Measurements from ENCODE around the gene SLC38A1. TPM values are rescaled to one million over a fixed set of nuclear protein-coding genes. Genes with fewer than 3 reads are reported as not detected.

Gene SLC38A1
- polyA plus RNA-seq, 4 donors, result 3.6 to 50.8 (median 21.6) TPM

DNA sequence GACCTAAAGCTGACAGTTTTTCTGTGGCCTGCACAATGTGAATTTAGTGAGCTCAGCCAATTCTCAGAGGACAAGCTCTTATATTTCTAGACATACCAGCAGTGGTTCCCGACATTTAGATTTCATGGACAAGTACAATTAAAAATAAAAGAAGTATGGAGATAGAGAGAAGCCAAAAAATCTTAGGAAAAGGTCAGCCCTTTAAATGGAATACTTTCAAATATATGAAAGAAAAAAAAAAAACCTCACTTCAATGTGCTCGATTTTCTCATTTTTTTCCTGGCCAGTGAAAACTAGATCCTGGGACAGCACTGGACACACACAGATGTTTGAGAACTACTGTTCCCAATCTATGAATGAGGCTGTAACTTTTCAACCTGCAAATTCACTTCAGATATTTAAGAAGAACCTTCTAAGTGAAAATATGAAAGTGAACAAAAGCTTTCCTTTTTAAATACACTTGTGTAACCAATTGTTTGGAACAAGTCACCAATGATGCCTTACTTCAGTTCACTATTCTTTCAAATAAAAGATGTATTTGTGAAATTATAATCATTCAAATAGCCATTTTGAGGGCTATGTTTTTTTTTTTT lies 109.4 kb downstream of the SLC38A1 start:
- no peaks in the 10 kb centered on the region for H3K36me3 ChIP-seq (ENCODE audit: control insufficient read depth in 3 of 3, insufficient read depth in 2 of 3, low read depth in 1 of 3, low read length in 3 of 3)
- DNase-seq (no peak), FAIRE-seq (no peak)
- no peaks in the 10 kb centered on the region for H3K9me3 ChIP-seq (ENCODE audit: control insufficient read depth in 2 of 2, insufficient read depth in 1 of 2, low read depth in 1 of 2, low read length in 1 of 2)
- H3K4me3 ChIP-seq (ENCODE audit: low read depth in 1 of 3, low read length in 3 of 3), result no peak overlapping the region
- H3K4me1 ChIP-seq (ENCODE audit: control insufficient read depth in 3 of 3, insufficient read depth in 2 of 3, low read depth in 1 of 3, low read length in 2 of 3), result peaks cover 0 to 20% (median 0%) of the 10 kb centered on the region in 3 donors
- no peak overlapping the region for H3K27ac ChIP-seq (ENCODE audit: low read depth in 1 of 3, low read length in 2 of 3)
- 82 to 90% (median 87%) methylated on average over 2 of the region's 2 CpGs for WGBS, 3 donors
- no peaks in the 10 kb centered on the region for H3K27me3 ChIP-seq (ENCODE audit: control insufficient read depth in 3 of 3, insufficient read depth in 3 of 3, low read length in 3 of 3)

DNA sequence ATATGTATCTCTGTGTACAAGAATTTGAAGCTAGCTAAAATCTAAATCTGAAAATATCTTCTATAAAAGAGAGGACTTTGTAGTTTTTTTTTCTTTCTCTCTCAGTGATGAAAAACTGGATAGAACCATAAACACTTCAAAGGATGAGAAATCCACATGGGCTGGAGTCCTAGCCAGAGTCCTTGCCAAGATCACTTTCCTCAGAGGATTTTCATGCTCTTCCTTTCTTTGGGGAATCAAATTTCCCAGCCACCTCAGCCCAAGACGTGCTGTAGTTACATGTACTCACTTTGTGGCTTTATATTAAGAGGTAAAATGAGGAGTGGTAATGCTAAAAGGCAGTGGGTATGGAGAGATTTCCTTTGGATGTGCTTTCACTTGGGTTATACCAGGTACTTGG lies 110.3 kb downstream of the SLC38A1 start:
- FAIRE-seq (no peak), DNase-seq (no peak)
- peaks cover 0 to 20% (median 0%) of the 10 kb centered on the region in 3 donors for H3K4me1 ChIP-seq (ENCODE audit: control insufficient read depth in 3 of 3, insufficient read depth in 2 of 3, low read depth in 1 of 3, low read length in 2 of 3)
- no peak overlapping the region for H3K27ac ChIP-seq (ENCODE audit: low read depth in 1 of 3, low read length in 2 of 3)
- no peaks in the 10 kb centered on the region for H3K9me3 ChIP-seq (ENCODE audit: control insufficient read depth in 2 of 2, insufficient read depth in 1 of 2, low read depth in 1 of 2, low read length in 1 of 2)
- no peaks in the 10 kb centered on the region for H3K27me3 ChIP-seq (ENCODE audit: control insufficient read depth in 3 of 3, insufficient read depth in 3 of 3, low read length in 3 of 3)
- no peak overlapping the region for H3K4me3 ChIP-seq (ENCODE audit: low read depth in 1 of 3, low read length in 3 of 3)
- H3K36me3 ChIP-seq (ENCODE audit: control insufficient read depth in 3 of 3, insufficient read depth in 2 of 3, low read depth in 1 of 3, low read length in 3 of 3), result no peaks in the 10 kb centered on the region
- 63 to 71% (median 70%) methylated on average over 1 of the region's 1 CpG for WGBS, 3 donors

DNA sequence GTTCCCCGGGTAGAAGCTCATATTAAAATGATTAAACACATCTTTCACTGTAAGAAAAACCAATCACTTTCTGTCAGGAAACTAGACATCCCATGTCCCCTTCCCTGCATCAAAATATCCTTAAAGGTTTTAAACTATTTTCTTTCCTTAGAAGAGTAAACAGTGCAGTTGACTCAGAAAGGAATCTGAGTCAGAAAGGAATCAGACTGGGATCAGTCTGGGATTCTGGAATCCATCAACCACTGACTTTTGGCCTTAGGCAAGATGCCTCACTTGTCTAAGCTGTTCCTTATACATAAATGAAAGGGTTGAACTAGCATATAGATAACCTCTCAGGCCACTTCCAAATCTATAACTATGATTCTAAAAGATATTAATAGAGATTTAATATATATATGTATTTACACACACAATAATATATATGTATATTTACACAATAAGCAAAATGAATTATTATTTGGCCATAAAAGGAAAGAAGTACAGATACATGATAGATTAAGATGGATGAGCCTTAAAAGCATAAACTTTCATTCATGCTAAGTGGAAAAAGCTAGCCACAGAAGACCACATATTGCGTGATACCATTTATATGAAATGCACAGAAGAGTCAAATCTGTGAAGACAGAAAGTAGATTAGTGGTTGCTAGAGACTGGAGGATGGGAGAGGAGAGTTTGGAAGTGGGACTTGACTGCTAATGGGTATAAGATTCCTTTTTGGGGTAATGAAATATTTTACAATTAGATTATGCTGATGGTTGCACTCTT lies 114.4 kb downstream of the SLC38A1 start:
- FAIRE-seq, result no peak
- no peak for DNase-seq
- no peak overlapping the region for H3K27ac ChIP-seq (ENCODE audit: low read depth in 1 of 3, low read length in 2 of 3)

DNA sequence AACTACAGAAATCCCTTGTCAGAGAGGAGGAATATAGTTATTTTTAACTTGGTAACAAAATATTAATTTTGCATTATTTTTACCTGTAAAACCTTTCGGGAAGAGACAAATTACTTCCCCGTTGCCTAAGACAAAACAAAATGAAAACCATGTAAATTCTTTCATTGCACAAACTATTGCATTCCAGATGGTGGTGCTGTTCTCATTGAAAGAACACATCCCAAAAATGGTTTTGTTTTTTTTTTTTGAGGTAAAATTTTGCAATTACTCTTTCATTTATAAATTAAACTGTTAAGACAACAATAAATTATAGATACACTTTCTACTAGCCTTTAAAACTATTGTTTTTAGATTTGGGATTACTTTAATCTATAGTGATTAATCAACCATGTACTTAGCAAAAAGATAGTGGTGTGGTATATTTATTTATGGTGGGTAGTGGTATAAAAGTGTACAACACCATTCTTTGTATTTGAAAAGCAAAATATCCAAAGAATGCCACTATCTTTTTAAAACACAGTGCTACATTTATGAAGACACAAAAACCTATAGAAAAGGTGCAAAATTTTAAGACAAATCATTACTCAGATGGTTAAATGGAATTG lies 115.5 kb downstream of the SLC38A1 start:
- no peak overlapping the region for H3K27ac ChIP-seq (ENCODE audit: low read depth in 1 of 3, low read length in 2 of 3)
- H3K4me3 ChIP-seq (ENCODE audit: low read depth in 1 of 3, low read length in 3 of 3), result no peak overlapping the region
- peak in 1 of 2 donors; percentile 26 for DNase-seq
- no peaks in the 10 kb centered on the region for H3K36me3 ChIP-seq (ENCODE audit: control insufficient read depth in 3 of 3, insufficient read depth in 2 of 3, low read depth in 1 of 3, low read length in 3 of 3)
- H3K4me1 ChIP-seq (ENCODE audit: control insufficient read depth in 3 of 3, insufficient read depth in 2 of 3, low read depth in 1 of 3, low read length in 2 of 3), result peaks cover 0 to 8% (median 0%) of the 10 kb centered on the region in 3 donors
- no peaks in the 10 kb centered on the region for H3K27me3 ChIP-seq (ENCODE audit: control insufficient read depth in 3 of 3, insufficient read depth in 3 of 3, low read length in 3 of 3)
- no peaks in the 10 kb centered on the region for H3K9me3 ChIP-seq (ENCODE audit: control insufficient read depth in 2 of 2, insufficient read depth in 1 of 2, low read depth in 1 of 2, low read length in 1 of 2)
- peak; percentile 67 for FAIRE-seq
- 8 to 15% (median 13%) methylated on average over 2 of the region's 2 CpGs for WGBS, 3 donors

More for the DNA sequence above, 114.4 kb downstream of the SLC38A1 start:
- Histone ChIP-seq H3K4me3 (ENCODE audit: low read depth in 1 of 3, low read length in 3 of 3) (no peak overlapping the region), H3K27me3 (ENCODE audit: control insufficient read depth in 3 of 3, insufficient read depth in 3 of 3, low read length in 3 of 3) (no peaks in the 10 kb centered on the region), H3K9me3 (ENCODE audit: control insufficient read depth in 2 of 2, insufficient read depth in 1 of 2, low read depth in 1 of 2, low read length in 1 of 2) (no peaks in the 10 kb centered on the region), H3K4me1 (ENCODE audit: control insufficient read depth in 3 of 3, insufficient read depth in 2 of 3, low read depth in 1 of 3, low read length in 2 of 3) (peaks cover 0 to 4% (median 0%) of the 10 kb centered on the region in 3 donors), H3K36me3 (ENCODE audit: control insufficient read depth in 3 of 3, insufficient read depth in 2 of 3, low read depth in 1 of 3, low read length in 3 of 3) (no peaks in the 10 kb centered on the region)
- 53 to 69% (median 60%) methylated on average over 2 of the region's 2 CpGs for WGBS, 3 donors

DNA sequence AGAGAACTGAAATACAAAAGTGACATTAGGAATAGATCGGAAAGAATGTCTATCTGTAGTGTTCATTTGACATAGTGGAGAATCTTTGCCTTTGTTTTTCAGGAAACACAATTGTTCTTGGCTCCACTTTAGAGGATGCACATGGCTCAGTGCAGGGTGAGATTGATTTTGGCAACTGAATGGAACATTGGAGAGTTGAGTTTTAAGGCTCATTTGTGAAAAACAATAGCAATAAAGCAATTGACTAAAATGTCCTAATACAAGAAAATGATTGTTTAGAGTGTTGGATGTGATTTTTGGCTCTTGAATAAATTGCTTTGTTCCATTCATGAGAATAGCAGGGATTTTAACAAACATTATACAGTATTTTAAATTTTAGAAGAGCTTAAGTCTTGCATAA lies 116.4 kb downstream of the SLC38A1 start:
- Histone ChIP-seq H3K27ac (ENCODE audit: low read depth in 1 of 3, low read length in 2 of 3) (no peak overlapping the region), H3K4me3 (ENCODE audit: low read depth in 1 of 3, low read length in 3 of 3) (no peak overlapping the region), H3K9me3 (ENCODE audit: control insufficient read depth in 2 of 2, insufficient read depth in 1 of 2, low read depth in 1 of 2, low read length in 1 of 2) (no peaks in the 10 kb centered on the region), H3K27me3 (ENCODE audit: control insufficient read depth in 3 of 3, insufficient read depth in 3 of 3, low read length in 3 of 3) (no peaks in the 10 kb centered on the region), H3K4me1 (ENCODE audit: control insufficient read depth in 3 of 3, insufficient read depth in 2 of 3, low read depth in 1 of 3, low read length in 2 of 3) (peaks cover 0 to 5% (median 0%) of the 10 kb centered on the region in 3 donors), H3K36me3 (ENCODE audit: control insufficient read depth in 3 of 3, insufficient read depth in 2 of 3, low read depth in 1 of 3, low read length in 3 of 3) (no peaks in the 10 kb centered on the region)
- 82 to 90% (median 88%) methylated on average over 1 of the region's 1 CpG for WGBS, 3 donors
- DNase-seq (no peak), FAIRE-seq (no peak)

DNA sequence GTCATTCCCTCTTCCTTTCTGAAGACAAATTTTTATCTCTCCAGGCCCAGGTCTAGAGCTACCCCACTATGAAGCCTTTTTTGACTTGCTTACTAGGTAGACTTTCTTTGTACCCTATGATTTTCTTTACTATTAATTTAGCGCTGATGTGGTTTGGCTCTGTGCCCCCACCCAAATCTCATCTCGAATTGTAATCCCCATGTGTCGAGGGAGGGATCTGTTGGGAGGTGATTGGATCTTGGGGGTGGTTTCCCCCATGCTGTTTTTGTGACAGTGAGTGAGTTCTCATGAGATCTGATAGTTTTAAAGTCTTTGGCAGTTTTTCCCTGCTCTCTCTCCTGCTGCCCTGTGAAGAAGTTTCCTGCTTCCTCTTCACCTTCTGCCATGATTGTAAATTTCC lies 118.1 kb downstream of the SLC38A1 start:
- no peak for DNase-seq
- Histone ChIP-seq H3K27ac (ENCODE audit: low read depth in 1 of 3, low read length in 2 of 3) (no peak overlapping the region), H3K4me3 (ENCODE audit: low read depth in 1 of 3, low read length in 3 of 3) (no peak overlapping the region), H3K9me3 (ENCODE audit: control insufficient read depth in 2 of 2, insufficient read depth in 1 of 2, low read depth in 1 of 2, low read length in 1 of 2) (no peaks in the 10 kb centered on the region), H3K27me3 (ENCODE audit: control insufficient read depth in 3 of 3, insufficient read depth in 3 of 3, low read length in 3 of 3) (no peaks in the 10 kb centered on the region), H3K36me3 (ENCODE audit: control insufficient read depth in 3 of 3, insufficient read depth in 2 of 3, low read depth in 1 of 3, low read length in 3 of 3) (no peaks in the 10 kb centered on the region), H3K4me1 (ENCODE audit: control insufficient read depth in 3 of 3, insufficient read depth in 2 of 3, low read depth in 1 of 3, low read length in 2 of 3) (peaks cover 0 to 5% (median 0%) of the 10 kb centered on the region in 3 donors)
- no peak for FAIRE-seq
- 65 to 70% (median 69%) methylated on average over 3 of the region's 3 CpGs for WGBS, 3 donors

DNA sequence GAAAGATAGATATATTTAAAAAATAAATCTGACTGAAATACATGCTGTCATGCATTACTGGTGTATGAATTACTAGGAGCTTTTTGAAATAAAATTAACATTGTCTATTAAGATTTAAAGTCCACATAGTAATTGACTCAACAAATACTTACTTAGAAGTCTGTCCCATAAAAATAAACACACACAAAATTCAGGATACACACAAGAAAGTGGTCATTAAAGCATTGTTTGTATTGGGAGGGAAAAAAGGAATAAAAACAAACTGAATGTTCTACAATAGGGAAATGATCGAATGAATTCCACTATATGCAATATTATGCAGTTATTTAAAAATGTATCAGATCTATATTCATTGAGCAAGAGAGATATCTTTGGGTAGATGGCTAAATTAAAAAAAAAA lies 118.9 kb downstream of the SLC38A1 start:
- Histone ChIP-seq H3K27ac (ENCODE audit: low read depth in 1 of 3, low read length in 2 of 3) (no peak overlapping the region), H3K4me1 (ENCODE audit: control insufficient read depth in 3 of 3, insufficient read depth in 2 of 3, low read depth in 1 of 3, low read length in 2 of 3) (peaks cover 0 to 5% (median 0%) of the 10 kb centered on the region in 3 donors), H3K4me3 (ENCODE audit: low read depth in 1 of 3, low read length in 3 of 3) (no peak overlapping the region), H3K36me3 (ENCODE audit: control insufficient read depth in 3 of 3, insufficient read depth in 2 of 3, low read depth in 1 of 3, low read length in 3 of 3) (no peaks in the 10 kb centered on the region), H3K9me3 (ENCODE audit: control insufficient read depth in 2 of 2, insufficient read depth in 1 of 2, low read depth in 1 of 2, low read length in 1 of 2) (no peaks in the 10 kb centered on the region), H3K27me3 (ENCODE audit: control insufficient read depth in 3 of 3, insufficient read depth in 3 of 3, low read length in 3 of 3) (no peaks in the 10 kb centered on the region)
- WGBS, 3 donors, result 85 to 98% (median 90%) methylated on average over 1 of the region's 1 CpG
- DNase-seq (no peak), FAIRE-seq (no peak)

DNA sequence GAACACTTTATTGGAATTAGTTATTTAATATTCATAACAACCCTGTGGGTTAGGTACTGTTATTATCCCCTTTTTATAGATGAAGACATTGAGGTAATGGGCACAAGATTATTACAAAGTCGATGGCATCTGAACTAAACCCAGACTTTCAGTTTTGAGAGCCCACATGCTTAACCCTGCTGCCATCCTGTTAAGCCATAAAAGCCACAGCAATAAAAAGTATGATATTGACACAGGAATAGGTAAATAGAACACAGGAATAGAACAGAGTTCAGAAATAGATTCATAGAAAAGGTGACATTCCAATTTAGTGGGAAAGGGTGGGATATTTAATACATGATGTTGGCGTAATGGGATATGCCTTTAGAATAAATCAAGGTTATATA lies 119.8 kb downstream of the SLC38A1 start:
- Histone ChIP-seq H3K36me3 (ENCODE audit: control insufficient read depth in 3 of 3, insufficient read depth in 2 of 3, low read depth in 1 of 3, low read length in 3 of 3) (no peaks in the 10 kb centered on the region), H3K4me1 (ENCODE audit: control insufficient read depth in 3 of 3, insufficient read depth in 2 of 3, low read depth in 1 of 3, low read length in 2 of 3) (peaks cover 0 to 5% (median 0%) of the 10 kb centered on the region in 3 donors)
- 16 to 67% (median 46%) methylated on average over 2 of the region's 2 CpGs for WGBS, 3 donors

More for the DNA sequence above, 119.8 kb downstream of the SLC38A1 start:
- peak overlapping the region in 1 of 3 donors; percentile 23 for H3K27ac ChIP-seq (ENCODE audit: low read depth in 1 of 3, low read length in 2 of 3)
- FAIRE-seq (no peak), DNase-seq (peak; percentile 62 to 64)
- H3K9me3 ChIP-seq (ENCODE audit: control insufficient read depth in 2 of 2, insufficient read depth in 1 of 2, low read depth in 1 of 2, low read length in 1 of 2), result no peaks in the 10 kb centered on the region
- H3K4me3 ChIP-seq (ENCODE audit: low read depth in 1 of 3, low read length in 3 of 3), result no peak overlapping the region
- no peaks in the 10 kb centered on the region for H3K27me3 ChIP-seq (ENCODE audit: control insufficient read depth in 3 of 3, insufficient read depth in 3 of 3, low read length in 3 of 3)

All from small intestine (tissue), 7 donors.